HG03025 (cell line): ENCODE results near the gene AOAH.
"Not testable (repeated sequence)": the region's sequence is repeated elsewhere in the genome, so short reads cannot be mapped to it uniquely, and the experiment has no call there.

Experiments used
- ATAC-seq: cut with Tn5 transposase; IDR thresholded peaks from one replicate; pipeline ENCODE4 v1.9.1; 2021; ENCODE audit warnings: mild to moderate bottlenecking, moderate library complexity; ENCODE audit not compliant: unreplicated experiment, low FRiP score

The AOAH gene

DNA sequence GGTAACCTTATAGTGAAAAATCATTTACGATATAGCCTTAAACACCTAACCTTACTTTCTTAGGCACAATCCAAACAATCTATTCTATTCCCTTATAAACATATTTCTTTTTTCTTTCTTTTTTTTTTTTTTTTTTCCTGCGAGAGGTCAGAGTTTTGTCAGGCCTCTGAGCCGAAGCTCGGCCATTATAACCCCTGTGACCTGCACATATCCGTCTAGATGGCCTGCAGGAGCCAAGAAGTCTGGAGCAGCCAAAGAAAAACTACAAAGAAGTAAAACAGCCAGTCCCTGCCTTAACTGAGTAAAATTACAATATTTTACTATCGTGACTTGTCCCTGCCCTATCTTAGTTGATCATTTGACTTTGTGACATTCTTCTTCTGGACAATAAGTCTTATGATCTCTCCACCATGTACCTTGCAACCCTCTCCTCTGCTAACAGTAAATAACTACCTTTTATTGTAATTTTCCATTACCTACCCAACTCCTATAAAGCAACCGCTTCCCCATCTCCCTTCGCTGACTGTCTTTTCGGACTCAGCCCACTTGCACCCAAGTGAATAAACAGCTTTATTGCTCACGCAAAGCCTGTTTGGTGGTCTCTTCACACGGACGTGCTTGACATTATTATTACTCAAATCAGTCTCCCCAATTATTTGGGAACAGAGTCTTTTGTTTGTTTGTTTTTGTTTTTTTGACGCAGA lies 64.5 kb downstream of the AOAH start:
- ATAC-seq, result no peak

DNA sequence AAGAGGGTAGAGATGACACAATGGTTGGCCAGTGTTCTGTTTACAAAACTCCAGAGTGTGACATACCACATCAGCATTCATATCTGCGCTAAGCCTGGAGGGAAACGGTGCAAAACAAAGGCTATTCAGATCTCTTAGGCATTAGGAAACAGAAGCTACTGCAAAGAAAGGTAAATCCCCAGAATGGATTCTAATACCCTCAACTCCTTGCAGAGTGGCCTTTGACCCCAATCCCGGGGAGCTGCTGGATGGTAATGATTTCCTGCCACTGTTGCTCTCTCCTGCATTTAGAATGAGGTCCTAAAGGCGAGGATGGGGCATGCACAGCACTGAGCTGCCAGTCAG lies 65.2 kb downstream of the AOAH start:
- ATAC-seq, result no peak

GRCh38 chr7:36658335-36659171 lies 65.7 kb downstream of the AOAH start:
- ATAC-seq, result no peak

DNA sequence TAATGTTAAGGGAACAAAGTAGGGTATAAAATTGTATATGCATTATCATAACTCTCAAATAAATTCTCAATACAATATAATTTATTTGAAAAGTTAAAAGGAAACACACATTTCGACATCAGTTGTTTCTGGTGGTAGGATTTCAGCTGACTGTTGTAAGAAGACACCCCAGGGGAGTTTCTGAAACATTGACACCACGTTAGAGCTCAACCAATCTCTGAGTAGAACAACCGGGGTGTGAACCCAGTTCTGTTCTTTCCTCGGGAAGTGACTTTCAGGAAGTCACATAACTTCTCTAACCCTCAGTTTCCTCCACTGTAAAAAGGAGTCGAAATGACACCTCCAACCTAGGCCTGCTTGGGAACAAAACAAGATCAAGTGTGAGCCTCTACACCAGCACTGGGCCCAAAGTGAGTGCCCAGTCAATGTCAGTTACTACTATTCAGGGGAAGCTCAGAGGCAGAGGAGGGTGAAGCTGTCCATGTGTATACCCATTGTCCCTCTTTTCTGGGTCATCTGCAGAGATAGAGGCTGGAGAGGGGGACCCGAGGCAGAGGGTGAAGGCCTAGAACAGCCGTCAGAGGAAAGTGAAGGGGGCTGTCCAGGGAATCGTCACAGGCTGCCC lies 67.1 kb downstream of the AOAH start:
- ATAC-seq, result no peak

DNA sequence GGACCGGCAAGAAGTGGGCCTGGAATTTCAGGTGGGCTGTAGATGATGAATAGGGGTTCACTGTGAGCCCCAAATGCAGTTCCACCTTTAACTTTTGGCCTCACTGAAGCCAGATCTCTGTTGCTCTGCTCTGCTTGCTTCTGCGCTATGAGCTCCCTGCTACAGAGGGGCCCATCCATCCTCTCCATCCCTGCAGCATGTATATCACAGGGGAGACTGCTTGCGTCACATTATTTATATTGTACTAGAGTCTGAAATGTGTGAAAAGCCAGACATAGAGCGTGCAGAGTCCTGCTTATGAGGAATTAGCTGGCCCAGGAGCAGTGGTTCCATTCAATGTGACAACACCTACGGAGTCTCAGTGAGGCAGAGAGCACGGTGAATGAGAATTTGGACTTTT lies 69.9 kb downstream of the AOAH start:
- no peak for ATAC-seq

GRCh38 chr7:36653663-36654355 lies 70.5 kb downstream of the AOAH start:
- ATAC-seq, result no peak

DNA sequence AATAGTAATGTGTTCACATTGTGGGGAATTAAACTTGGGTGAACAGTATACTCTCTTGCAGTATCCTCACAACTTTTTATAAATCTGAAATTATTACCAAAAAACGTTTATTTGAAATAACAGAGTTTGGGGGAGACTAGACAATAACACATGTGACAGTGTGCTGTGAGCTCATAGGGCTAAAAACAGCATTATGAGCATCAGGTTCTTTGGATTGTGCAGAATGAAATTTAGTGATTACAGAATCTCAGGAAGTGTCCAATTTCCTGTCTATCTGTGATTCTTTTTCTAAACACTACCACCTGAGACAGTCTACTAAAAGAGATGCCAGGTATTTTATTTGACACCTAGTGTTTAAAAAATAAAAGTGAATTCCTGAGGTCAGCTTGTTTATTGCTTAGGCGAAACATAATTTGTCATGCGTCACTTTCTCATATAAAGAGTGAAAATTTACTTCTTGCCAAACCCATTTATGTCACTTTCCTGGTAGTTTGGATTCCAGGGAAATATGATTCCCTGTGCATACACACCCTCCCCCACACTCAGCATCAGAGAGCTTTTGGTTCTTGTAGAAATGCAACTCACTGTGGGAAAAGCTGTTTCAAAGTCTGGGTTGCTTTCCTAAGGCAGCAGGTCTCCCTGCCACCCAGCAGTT lies 71.2 kb downstream of the AOAH start:
- ATAC-seq, result no peak

- ATAC-seq, result no peak
Measured at GRCh38 chr7:36652431-36652830, 71.9 kb downstream of the AOAH start.

- no peak for ATAC-seq
Measured at GRCh38 chr7:36651404-36651803, 72.9 kb downstream of the AOAH start.

DNA sequence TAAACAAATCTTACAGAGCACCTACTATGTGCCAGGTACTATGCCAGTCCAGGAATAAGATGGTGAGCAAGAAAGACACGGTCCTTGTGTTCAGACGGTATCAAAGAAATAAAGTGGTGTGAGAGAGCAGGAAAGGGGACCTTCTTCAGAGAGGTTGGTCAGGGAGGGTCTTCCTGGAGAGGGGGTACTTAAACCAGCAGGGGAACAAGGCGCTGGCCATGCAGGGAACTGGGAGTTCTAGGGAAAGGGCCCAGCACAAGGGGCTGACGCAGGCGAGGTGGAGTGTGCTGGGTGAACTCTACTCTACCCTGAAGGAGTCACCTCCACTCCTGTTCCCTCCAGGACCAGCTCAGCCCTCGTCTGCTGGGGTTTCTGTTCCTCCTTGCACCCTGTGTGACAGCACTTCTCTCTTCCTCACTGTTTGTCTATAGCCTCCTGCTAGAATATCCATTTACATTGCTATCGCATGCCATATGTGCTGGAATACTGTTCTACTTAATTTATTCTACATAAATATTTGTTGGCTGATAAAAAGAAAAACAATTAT lies 73.5 kb downstream of the AOAH start:
- no peak for ATAC-seq

GRCh38 chr7:36650320-36650719 lies 74.0 kb downstream of the AOAH start:
- no peak for ATAC-seq

DNA sequence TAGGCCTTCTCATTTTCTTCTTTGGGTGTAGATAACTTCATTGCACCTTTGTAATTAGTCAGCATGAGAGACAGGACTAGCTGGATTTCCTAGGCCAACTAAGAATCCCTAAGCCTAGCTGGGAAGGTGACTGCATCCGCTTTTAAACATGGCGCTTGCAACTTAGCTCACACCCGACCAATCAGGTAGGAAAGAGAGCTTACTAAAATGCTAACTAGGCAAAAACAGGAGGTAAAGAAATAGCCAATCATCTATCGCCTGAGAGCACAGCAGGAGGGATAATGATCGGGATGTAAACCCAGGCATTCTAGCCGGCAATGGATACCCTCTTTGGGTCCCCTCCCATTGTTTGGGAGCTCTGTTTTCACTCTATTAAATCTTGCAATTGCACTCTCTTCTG lies 75.0 kb downstream of the AOAH start:
- not testable (repeated sequence) for ATAC-seq

- ATAC-seq, result no peak
Measured at GRCh38 chr7:36648441-36648840, 75.9 kb downstream of the AOAH start.

DNA sequence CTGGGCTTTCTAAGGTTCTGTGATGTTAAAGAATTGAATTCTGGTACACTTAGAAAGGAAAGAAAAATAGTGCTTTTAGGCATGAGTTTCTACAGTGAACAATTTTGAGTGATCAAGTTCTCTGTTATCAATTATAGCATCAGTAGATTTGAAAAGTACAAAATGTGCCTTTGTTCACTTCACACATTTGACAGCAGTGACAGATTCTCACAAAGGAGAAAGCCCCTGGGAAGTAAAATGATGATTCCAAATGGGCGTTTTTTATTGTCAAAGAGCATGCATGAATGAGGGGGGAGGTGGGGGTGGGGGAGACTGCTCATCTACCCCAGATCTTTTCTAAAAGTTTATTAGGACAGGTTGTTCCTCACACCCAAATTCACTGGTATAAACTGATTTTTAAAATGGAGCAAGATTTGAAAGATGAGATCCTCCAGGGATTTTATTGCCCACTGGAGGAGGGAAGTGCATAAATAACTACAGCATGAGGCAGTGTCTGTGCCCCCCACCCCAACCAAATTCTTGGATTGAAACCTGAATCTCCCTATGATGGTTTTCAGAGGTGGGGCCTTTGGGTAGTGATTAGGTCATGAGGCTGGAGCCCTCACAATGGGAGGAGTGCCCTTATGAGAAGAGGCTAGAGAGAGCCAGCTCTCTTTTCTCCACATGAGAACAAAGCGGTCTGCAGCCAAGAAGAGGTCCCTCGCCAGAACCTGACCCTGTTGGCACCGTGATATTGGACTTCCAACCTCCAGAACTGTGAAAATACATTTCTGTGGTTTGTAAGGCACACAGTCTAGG lies 79.5 kb downstream of the AOAH start:
- no peak for ATAC-seq

DNA sequence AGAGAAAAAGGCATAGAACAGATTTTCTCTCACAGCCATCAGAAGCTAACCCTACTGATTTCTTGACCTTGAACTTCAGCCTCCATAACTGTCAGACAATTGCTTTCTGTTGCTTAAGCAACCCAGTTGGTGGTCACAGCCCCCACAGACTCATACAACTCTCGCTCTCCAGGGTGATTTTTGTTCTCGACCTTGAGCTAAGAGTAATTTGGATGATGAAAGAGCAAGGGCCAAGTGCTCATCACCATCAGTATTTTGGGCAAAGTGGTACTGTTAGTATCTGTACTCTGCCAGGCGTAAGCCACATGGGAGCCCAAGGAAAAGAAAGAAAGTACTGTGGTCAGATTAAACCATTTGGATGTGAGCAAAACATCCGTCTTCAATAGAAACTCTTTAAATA lies 81.9 kb downstream of the AOAH start:
- ATAC-seq, result no peak

GRCh38 chr7:36642010-36642409 lies 82.3 kb downstream of the AOAH start:
- ATAC-seq, result no peak

DNA sequence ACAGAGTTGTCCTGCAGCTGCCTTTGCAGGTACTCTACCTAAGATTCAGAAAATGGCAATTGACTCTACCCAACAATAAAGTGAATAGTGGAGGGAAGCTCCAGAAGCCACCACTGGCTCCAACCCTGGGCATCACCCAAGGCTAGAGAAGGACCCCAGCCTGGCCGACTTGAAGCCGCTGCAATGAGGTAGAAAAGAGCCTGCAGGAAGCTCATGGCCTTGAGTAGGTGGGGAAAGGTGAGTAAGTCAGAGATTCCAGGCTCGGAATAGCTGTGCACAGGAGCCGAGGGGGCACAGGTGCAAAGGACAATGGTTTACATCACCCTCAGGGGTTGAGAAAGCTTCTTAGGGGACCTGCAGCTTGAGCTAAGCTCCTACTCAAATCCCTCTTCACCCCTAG lies 83.6 kb downstream of the AOAH start:
- no peak for ATAC-seq

GRCh38 chr7:36639826-36640225 lies 84.5 kb downstream of the AOAH start:
- ATAC-seq, result no peak

DNA sequence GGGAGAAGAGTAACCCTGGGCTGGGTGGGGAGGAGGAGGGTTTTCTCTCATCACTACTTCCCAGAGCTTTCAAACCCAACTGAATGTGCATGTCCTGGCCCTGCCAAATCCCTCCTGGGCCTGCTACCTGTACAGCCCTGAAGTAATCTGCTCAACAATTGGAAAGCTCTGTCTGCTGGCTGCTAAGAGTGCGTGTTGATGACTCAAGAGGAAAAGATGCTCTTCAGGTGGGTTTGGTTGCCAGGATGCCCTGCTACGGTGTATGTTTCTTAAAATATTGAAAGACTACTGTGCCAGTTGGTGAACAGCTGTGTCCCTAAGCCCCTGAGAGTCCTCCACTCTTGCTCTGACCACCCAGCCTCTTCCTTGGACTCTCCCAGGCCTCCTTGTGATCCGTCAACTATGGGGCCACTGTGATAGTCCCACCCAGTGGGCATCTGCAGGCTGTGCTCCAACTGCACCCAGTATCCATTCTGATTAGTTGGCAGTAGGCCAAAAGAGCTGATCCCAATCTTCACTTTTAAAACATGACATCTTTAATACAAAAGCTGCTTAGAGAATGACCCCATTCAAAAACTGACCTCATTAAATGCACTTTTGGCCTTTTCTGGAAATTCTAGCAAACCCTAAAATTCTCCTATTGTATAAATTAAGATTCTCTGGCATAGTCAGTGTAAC lies 85.6 kb downstream of the AOAH start:
- no peak for ATAC-seq
